GM18498 (cell line): ENCODE results near the gene PLSCR3.

Experiments
- ATAC-seq: cut with Tn5 transposase; IDR thresholded peaks from one replicate; pipeline ENCODE4 v1.9.1; 2021; ENCODE audit warnings: mild to moderate bottlenecking, moderate library complexity; ENCODE audit not compliant: unreplicated experiment

The PLSCR3 gene

GRCh38 chr17:7394452-7395191 is at the start of gene PLSCR3:
Gene PLSCR3, minus strand, starts transcription at chr17:7394525. Its CDS starts 415 bp downstream, at chr17:7394110.
- ATAC-seq, result peak; percentile 87

DNA sequence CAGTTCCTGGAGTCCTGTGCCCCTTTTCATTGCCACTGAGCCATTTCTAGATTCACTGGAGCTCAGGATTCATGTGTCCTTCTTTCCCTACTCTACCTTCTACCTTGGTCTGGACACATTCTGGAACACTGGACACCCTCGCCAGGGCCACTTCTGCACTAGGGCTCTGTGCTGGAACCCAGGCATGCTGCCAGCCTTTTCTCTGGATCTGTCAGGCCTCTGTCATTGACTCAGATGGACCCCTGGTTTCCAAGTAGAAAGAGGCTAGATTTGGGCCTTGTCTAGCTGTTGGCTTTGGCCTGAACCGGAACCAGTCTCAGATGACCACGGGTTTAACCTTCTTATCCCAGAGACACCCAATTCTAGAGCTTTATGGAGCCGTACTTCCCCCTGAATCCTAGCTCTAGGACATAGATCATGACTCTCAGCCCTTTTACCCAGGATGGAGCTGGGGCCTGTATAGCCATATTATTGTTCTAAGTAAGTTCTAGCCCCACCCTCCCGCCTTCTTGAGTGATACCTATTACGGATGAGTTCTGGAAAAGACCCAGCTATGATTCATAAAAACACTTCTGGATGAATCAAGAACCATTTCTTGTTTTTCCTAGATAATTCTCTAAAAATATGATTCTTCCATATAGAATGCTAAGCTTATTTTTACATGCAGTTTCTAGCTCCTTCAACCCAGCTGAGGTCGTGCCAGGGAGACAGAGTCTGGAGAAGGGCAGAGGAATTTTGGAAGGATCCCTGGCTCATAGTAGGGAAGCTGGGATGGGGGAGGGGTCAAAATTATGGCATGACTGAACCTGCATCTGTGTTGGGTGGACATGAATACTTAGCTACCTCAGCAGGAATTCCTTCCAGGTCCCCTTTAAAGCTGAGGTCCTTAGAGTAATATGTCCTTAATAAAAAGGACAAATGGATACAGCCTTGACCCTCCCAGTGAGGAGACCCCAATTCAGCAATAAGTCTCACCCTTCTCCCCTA is 49.5 kb upstream of the PLSCR3 start:
- ATAC-seq, result no peak

DNA sequence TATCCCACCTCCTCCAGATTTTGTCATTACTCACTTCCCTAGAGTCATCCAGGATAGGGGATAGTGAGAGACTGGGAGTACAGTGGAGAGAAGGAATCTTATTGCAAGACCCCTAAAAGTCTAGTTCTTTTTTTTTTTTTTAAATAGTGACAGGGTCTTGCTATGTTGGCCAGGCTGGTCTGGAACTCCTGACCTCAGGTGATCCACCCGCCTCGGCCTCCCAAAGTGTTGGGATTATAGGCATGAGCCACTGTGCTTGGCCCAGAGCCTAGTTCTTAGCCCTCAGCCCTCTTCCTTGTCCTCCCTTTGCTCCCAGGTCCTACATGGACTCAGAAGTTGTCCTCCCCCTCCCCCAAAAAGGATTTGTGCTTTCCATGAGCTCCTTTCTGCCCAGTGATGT is 47.8 kb upstream of the PLSCR3 start:
- ATAC-seq, result no peak

GRCh38 chr17:7441266-7441665 is 46.9 kb upstream of the PLSCR3 start:
- ATAC-seq, result no peak

DNA sequence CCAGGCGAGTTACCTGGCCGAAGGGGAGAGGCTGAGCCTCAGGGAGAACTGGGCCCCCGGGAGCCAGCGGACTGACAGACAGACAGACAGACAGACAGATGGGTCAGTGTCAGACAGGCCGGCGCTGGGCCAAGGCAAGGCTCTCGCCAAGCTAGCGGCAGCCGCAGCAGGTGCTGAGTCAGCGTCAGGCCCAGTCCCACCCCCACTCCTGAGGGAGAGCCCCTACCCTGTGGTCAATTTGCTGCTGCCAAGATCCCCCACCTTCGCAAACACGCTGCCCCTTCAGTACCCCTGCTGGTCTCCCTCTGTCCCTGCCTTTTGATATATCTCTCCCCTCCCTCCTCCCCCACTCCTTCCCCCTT is 46.5 kb upstream of the PLSCR3 start:
- no peak for ATAC-seq

DNA sequence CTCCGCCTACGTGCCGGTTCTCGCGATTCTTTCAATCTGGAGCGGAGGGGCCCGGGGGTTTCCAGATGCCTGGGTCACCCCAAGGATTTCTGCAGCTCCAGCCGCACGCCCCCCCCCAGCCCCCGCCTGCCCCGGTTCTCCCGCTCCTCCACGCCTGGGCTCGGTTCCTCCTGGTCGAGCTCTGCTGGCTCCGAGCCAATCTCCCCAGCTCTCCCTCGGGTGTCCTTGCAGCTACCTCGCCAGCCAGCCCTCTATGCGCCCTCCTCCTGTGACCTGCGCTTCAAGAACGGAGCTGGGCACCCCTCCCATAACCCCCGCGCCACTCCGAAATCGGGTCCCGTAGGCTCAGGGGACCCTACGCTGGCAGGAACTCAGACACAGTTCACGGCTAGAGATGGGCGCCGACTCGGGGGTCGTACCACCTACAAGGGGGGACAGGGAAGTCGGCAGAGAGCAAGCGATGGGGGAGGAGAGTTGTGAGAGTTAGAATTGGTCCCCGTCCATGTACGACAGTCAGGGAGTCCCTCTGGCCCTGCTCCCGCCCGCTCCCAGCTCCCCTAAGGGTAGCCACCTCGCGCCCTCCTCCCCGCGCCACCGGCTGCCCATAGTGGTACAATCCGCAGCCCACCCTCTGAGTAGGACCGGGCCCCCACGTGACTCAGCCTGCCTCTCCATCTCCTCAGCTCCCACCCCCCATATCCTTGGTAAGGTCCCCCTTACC is 45.9 kb upstream of the PLSCR3 start:
- ATAC-seq, result no peak

DNA sequence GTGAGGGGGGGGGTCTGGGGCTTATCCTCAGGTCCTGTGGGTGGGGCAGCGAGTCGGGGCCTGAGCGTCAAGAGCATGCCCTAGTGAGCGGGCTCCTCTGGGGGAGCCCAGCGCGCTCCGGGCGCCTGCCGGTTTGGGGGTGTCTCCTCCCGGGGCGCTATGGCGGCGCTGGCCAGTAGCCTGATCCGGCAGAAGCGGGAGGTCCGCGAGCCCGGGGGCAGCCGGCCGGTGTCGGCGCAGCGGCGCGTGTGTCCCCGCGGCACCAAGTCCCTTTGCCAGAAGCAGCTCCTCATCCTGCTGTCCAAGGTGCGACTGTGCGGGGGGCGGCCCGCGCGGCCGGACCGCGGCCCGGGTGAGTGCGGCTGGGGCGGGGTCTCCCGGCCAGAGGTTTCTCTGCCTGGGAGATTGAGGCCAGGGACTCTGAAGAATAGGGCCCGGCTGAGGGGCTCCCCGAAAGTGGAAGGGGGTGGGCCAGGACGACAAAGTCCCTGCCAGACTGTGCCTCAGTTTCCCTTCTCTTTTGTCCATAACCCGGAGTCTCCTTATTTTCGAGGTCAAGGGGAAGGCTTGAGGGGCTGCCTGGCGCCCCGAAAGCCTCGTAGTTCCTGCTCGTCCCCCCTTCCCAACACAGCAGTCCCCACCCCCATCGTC is 45.3 kb upstream of the PLSCR3 start, which contains the start of gene FGF11:
FGF11 (plus strand) TSS at position 51 of the 651 bp plus-strand sequence; CDS start at position 160, 109 bp downstream.
- no peak for ATAC-seq

GRCh38 chr17:7438656-7439460 is 44.5 kb upstream of the PLSCR3 start:
- ATAC-seq, result no peak

- no peak for ATAC-seq
Measured at GRCh38 chr17:7437950-7438614, 43.8 kb upstream of the PLSCR3 start.

- ATAC-seq, result no peak
Measured at GRCh38 chr17:7437369-7437863, 43.1 kb upstream of the PLSCR3 start.

DNA sequence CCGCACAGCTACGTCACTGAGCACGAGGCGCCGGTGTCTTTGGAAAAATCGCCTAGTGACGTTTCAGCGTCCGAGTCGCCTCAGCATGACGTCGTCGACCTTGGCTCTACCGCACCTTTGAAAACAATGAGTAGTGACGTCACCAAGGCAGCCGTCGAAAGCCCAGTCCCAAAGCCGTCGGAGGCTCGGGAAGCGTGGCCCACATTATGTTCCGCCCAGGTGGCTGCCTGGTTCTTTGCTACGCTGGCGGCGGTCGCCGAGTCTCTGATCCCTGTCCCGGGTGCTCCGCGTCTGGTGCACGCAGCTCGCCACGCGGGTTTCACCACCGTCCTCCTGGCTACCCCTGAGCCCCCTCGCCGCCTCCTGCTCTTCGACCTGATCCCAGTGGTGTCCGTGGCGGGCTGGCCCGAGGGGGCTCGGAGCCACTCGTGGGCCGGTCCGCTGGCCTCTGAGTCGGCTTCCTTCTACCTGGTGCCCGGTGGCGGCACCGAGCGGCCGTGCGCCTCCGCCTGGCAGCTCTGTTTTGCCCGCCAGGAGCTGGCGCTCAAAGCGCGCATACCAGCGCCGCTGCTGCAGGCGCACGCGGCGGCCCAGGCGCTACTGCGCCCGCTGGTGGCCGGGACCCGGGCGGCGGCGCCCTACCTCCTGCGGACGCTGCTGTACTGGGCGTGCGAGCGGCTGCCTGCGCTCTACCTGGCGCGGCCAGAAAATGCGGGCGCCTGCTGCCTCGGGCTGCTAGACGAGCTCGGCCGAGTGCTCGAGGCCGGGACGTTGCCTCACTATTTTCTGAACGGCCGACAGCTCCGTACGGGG is 42.4 kb upstream of the PLSCR3 start:
- ATAC-seq, result no peak

DNA sequence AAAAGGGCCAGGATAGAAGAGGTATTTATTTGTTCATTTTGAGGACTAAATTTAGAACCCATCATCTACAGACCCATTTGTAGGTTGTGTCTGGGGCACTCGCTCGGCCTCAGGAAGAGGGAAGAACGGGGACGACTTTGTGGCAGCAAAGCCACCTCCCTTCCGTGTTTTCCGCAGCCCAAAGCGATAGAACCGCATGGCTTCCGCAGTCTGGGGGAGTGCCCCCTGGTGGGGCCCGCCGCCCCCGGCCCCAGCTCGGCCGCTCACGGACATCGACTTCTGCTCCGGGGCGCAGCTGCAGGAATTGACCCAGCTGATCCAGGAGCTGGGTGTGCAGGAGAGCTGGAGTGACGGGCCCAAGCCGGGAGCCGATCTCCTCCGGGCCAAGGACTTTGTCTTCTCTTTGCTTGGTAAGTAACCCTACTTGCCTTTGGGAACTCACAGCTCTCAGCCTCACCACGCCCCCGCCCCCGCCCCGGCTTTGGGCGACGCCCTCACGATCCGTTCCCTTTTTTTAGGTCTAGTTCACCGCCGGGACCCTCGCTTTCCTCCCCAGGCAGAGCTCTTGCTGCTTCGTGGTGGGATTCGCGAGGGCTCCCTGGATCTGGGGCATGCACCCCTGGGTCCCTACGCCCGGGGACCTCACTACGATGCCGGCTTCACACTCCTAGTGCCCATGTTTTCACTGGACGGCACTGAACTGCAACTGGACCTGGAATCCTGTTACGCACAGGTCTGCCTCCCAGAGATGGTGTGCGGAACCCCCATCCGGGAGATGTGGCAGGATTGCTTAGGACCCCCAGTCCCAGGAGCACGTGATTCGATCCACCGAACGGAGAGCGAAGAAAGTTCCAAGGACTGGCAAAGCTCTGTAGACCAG is 41.6 kb upstream of the PLSCR3 start:
- peak; percentile 15 for ATAC-seq

- no peak for ATAC-seq
Measured at GRCh38 chr17:7432296-7432695, 38.0 kb upstream of the PLSCR3 start.

DNA sequence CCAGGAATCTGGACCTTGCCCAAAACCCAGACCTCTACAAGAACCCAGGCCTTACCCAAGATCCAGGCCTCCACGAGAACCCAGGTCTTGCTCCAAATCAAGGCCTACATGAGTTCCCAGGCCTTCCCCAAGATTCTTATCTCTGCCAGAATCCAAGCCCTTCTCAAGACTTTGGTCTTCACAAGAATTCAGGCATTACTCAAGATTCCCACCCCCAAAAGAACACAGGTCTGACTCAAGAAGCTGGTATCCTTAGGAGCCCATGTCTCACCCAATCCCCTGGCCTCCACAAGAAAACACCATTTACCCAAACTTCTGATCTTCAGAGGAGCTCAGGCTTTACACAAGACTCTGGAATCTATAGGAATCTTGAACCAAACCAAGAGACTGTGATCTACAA is 36.9 kb upstream of the PLSCR3 start:
- no peak for ATAC-seq

GRCh38 chr17:7429722-7430121 is 35.4 kb upstream of the PLSCR3 start:
- ATAC-seq, result no peak

DNA sequence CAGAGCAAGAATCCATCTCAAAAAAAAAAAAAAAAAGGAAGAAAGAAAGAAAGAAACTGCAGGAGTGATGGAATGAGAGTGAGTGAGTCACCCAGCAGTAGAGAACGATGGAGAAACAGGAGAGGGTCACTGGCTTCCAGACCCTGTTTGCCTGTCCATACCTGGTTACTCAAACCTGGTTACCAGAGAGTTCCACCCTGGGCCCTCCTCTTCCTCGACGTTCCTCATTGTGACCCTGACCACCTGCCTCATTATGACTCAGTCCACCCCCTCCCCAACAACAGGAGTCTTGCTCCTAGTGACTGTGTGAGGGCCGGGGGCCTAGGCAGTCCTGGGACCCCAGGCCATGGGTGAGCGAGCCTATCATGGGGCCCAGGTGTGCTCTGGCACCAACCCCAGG is 34.2 kb upstream of the PLSCR3 start, which contains the start of gene SPEM3:
SPEM3 (plus strand) TSS at position 301 of the 400 bp plus-strand sequence; CDS start at position 347, 46 bp downstream.
- ATAC-seq, result no peak

DNA sequence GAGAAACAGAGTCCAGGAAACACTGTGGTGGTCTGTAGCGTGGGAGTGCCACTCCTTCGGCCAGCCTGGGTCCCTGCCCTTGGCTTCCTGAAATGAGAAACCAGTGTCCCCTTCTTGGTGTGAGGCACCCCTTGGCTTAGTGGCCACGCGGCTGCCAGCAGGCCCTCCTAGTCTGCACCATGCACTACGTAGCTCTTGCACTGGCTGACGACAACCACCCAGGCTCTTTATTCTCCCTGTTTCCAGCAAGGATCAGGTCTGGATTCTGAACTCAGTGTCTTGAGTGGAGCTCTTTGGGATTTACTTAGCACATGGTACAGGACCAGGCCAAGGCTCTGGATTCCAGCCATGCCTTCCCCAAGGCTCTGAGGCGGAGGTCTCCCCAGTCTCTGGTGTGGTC is 33.2 kb upstream of the PLSCR3 start:
- ATAC-seq, result no peak
